CD8-positive, alpha-beta memory T cell (primary cell): ENCODE measurements around the gene CDC42EP3. TPM values are rescaled to one million over a fixed set of nuclear protein-coding genes. Genes with fewer than 3 reads are reported as not detected.

Experiments
- CTCF ChIA-PET: fragments of 350-600 bp; sonication (Branson Sonifier 250); formaldehyde crosslinking; loops from one replicate; lab custom pipeline; 2021; ENCODE audit warnings: antibody characterized with exemption; lab: Charles Lee
- POLR2A ChIA-PET: fragments of 350-600 bp; sonication (Branson Sonifier 250); formaldehyde crosslinking; loops from one replicate; lab custom pipeline; 2021; ENCODE audit warnings: antibody characterized with exemption; lab: Charles Lee
- DNase-seq, 5 donors: peaks; one replicate each; pipeline versions ENCODE4 v3.0.0 to v3.0.0-alpha.2; 2020 to 2022; ENCODE audit warnings: mixed read lengths in 1 of 5
- H3K27ac ChIP-seq: one replicate; pipeline ENCODE4 v1.7.0; 2013; ENCODE audit warnings: low read depth, mild to moderate bottlenecking, low read length, moderate library complexity
- H3K27me3 ChIP-seq: 2 replicates; pipeline ENCODE4 v1.7.0; 2013; ENCODE audit warnings: low read length, mild to moderate bottlenecking; ENCODE audit not compliant: insufficient read depth, poor library complexity, severe bottlenecking
- H3K36me3 ChIP-seq: 2 replicates; pipeline ENCODE4 v1.7.0; 2013; ENCODE audit warnings: mild to moderate bottlenecking, low read length, moderate library complexity; ENCODE audit not compliant: insufficient read depth
- H3K4me1 ChIP-seq: 2 replicates; pipeline ENCODE4 v1.7.0; 2013; ENCODE audit warnings: mild to moderate bottlenecking, low read length, moderate library complexity; ENCODE audit not compliant: insufficient read depth
- H3K4me3 ChIP-seq: 2 replicates; pipeline ENCODE4 v1.7.0; 2013; ENCODE audit warnings: mild to moderate bottlenecking, low read length
- H3K9me3 ChIP-seq: 2 replicates; pipeline ENCODE4 v1.7.0; 2013; ENCODE audit warnings: mild to moderate bottlenecking, low read length
- H3K27ac Mint-ChIP-seq, 8 donors: one replicate each; pipeline ENCODE4 v1.8.0; 2020 to 2021; ENCODE audit warnings: mixed read lengths in 8 of 8, mild to moderate bottlenecking in 6 of 8, inconsistent platforms in 3 of 8, moderate library complexity in 3 of 8
- H3K27me3 Mint-ChIP-seq, 2 donors: one replicate each; pipeline ENCODE4 v1.8.0; 2020 to 2021; ENCODE audit warnings: mixed read lengths in 2 of 2, mild to moderate bottlenecking in 1 of 2, moderate library complexity in 1 of 2
- H3K36me3 Mint-ChIP-seq, 3 donors: one replicate each; pipeline ENCODE4 v1.8.0; 2020 to 2021; ENCODE audit warnings: mixed read lengths in 3 of 3, inconsistent platforms in 1 of 3, mild to moderate bottlenecking in 1 of 3
- H3K4me1 Mint-ChIP-seq, 3 donors: one replicate each; pipeline ENCODE4 v1.8.0; 2020 to 2021; ENCODE audit warnings: mixed read lengths in 3 of 3, inconsistent platforms in 1 of 3, mild to moderate bottlenecking in 1 of 3
- H3K4me3 Mint-ChIP-seq, 7 donors: one replicate each; pipeline ENCODE4 v1.8.0; 2020 to 2021; ENCODE audit warnings: mixed read lengths in 7 of 7, mild to moderate bottlenecking in 6 of 7, moderate library complexity in 4 of 7, inconsistent platforms in 2 of 7
- H3K9me3 Mint-ChIP-seq, 5 donors: one replicate each; pipeline ENCODE4 v1.8.0; 2020 to 2022; ENCODE audit warnings: mixed read lengths in 5 of 5, mild to moderate bottlenecking in 3 of 5, moderate library complexity in 2 of 5, inconsistent platforms in 1 of 5
- polyA plus RNA-seq: library from polyadenylated mRNA; unstranded; fragments of 300-500 nt; fragmentation: Illumina TruSeq; gene quantifications from one replicate; pipeline ENCODE4 v1.2.3, GENCODE V29; 2021
- total RNA-seq, 2 experiments: library from RNA; stranded (reverse); gene quantifications; one replicate each; pipeline ENCODE4 v1.2.3, GENCODE V29; 2021

The CDC42EP3 gene
- total and polyA plus RNA-seq, 3 experiments from 2014 or later = 37.1 to 141 (median 39.1) TPM

DNA sequence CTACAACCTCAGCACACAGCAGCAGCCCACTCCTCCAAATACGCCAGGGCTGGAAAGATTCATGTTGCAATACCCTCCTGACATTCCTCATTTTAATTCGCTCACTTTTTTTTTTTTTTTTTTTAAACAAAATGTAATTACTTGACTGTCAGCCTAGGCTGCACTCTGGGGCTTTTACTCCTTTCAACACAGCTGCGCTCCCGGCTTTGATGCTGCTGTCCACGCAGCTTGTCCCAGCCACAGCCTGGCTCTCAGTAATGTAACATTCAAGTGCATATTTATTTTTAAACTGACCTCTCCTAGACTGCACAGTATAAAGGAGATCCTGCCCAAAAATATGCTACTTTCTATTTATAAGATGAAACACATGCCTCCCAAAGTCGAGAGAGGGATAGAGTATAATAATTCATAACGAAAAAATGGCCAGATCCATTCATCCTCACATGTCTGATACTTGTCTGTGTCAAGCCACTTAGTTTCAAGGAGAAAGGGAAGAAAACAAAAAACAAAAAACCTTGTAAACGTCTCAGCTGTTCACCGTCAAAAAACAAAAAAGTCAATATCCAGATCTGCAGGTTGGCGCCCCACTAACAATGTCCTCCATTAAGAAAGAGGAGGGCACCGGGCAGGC, 949 bp downstream of the CDC42EP3 start:
- H3K27ac Mint-ChIP-seq = peak overlapping the region; percentile 82 to 96 (median 90)
- Histone ChIP-seq H3K4me1 (peaks cover 46% of the 10 kb centered on the region), H3K9me3 (no peaks in the 10 kb centered on the region), H3K4me3 (peak overlapping the region; percentile 74), H3K36me3 (no peaks in the 10 kb centered on the region), H3K27ac (peak overlapping the region; percentile 78), H3K27me3 (no peaks in the 10 kb centered on the region)
- H3K4me3 Mint-ChIP-seq = peak overlapping the region; percentile 89 to 97 (median 92)
- H3K4me1 Mint-ChIP-seq = peaks cover 60 to 70% (median 62%) of the 10 kb centered on the region in 3 donors
- H3K9me3 Mint-ChIP-seq = no peaks in the 10 kb centered on the region
- CTCF ChIA-PET = interaction anchor here (1.0 to 2.4 kb wide), 8 partner anchors 12 to 256 kb away, joined by 3 to 9 read pairs (median 4); no protein-coding TSS in a partner anchor
- POLR2A ChIA-PET = interaction anchor here (0.6 to 2.7 kb wide), 10 partner anchors 13 to 752 kb away, joined by 3 to 13 read pairs (median 6); no protein-coding TSS in a partner anchor
- DNase-seq = no peak
- H3K36me3 Mint-ChIP-seq = peaks cover 0 to 41% (median 6%) of the 10 kb centered on the region in 3 donors
- H3K27me3 Mint-ChIP-seq = peaks cover 0 to 1% of the 10 kb centered on the region in 2 donors

DNA sequence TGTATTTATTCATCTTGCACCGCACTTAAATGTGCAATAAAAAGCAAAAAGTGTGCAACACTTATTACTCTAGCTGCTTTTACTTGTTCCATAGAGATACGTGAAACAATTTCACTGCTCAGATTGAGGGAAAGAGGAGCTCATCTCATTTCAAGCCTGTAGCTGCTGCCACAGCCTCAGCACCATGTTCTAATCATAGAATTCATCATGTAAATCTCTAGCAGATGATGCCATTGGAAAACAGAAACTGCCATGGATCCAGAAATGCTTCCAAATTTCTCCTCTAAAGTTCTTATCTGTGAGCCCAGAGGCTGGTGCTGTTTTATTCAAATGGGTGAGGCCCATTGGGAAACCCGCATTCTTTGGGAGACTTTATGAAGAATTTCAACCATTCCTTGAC, 2.0 kb downstream of the CDC42EP3 start:
- Mint-ChIP-seq H3K36me3 (peaks cover 0 to 47% (median 8%) of the 10 kb centered on the region in 3 donors), H3K27ac (peak overlapping the region in 7 of 8 donors; percentile 61 to 96 (median 89))
- peaks cover 47% of the 10 kb centered on the region for H3K4me1 ChIP-seq

DNA sequence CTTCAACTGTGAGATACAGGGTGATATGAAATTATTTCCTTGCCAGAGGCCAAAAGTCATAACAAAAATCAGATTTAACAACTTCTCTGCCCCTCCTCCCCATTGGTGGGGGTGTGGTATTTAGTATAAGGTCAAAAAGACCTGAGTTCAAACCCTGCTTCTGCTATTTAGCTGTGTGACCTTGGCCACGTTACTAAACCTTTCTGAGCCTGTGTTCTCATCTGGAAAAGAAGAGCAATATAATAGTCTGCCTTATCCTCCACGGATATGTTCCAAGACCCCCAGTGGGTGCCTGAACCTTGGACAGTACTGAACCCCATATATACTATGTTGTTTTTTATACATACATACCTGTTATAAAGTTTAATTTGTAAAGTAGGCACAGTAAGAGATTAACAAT, 3.7 kb downstream of the CDC42EP3 start:
- Mint-ChIP-seq H3K27me3 (peaks cover 0 to 1% of the 10 kb centered on the region in 2 donors), H3K9me3 (no peaks in the 10 kb centered on the region), H3K4me1 (peaks cover 74 to 81% (median 80%) of the 10 kb centered on the region in 3 donors), H3K4me3 (peak overlapping the region; percentile 66 to 97 (median 92)), H3K27ac (peak overlapping the region; percentile 36 to 94 (median 82)), H3K36me3 (peaks cover 4 to 59% (median 12%) of the 10 kb centered on the region in 3 donors)
- peaks cover 47% of the 10 kb centered on the region for H3K4me1 ChIP-seq
- H3K36me3 ChIP-seq = no peaks in the 10 kb centered on the region
- no peaks in the 10 kb centered on the region for H3K27me3 ChIP-seq
- H3K4me3 ChIP-seq = no peak overlapping the region
- ChIA-PET CTCF (interaction anchor here (0.6 to 2.1 kb wide), 4 partner anchors 42 to 253 kb away, joined by 3 to 6 read pairs (median 4); no protein-coding TSS in a partner anchor), POLR2A (interaction anchor here (1.1 kb wide), 1 partner anchor 11 kb away, joined by 3 read pairs; no protein-coding TSS in a partner anchor)
- H3K9me3 ChIP-seq = no peaks in the 10 kb centered on the region
- no peak for DNase-seq
- H3K27ac ChIP-seq = no peak overlapping the region

More for the DNA sequence above, 2.0 kb downstream of the CDC42EP3 start:
- no peaks in the 10 kb centered on the region for H3K9me3 Mint-ChIP-seq
- peaks cover 71 to 77% (median 71%) of the 10 kb centered on the region in 3 donors for H3K4me1 Mint-ChIP-seq
- ChIA-PET POLR2A (interaction anchor here (0.9 to 2.1 kb wide), 5 partner anchors 12 to 86 kb away, joined by 3 to 13 read pairs (median 4); no protein-coding TSS in a partner anchor), CTCF (interaction anchor here (0.8 to 2.4 kb wide), 9 partner anchors 11 to 255 kb away, joined by 3 to 9 read pairs (median 3); no protein-coding TSS in a partner anchor)
- H3K27me3 Mint-ChIP-seq = peaks cover 0 to 1% of the 10 kb centered on the region in 2 donors
- Histone ChIP-seq H3K27me3 (no peaks in the 10 kb centered on the region), H3K27ac (no peak overlapping the region), H3K9me3 (no peaks in the 10 kb centered on the region), H3K4me3 (peak overlapping the region; percentile 74), H3K36me3 (no peaks in the 10 kb centered on the region)
- peak overlapping the region; percentile 89 to 97 (median 92) for H3K4me3 Mint-ChIP-seq
- no peak for DNase-seq

- H3K4me1 ChIP-seq = peaks cover 48% of the 10 kb centered on the region
- H3K4me3 ChIP-seq = no peak overlapping the region
- H3K27me3 Mint-ChIP-seq = peaks cover 0 to 1% of the 10 kb centered on the region in 2 donors
- H3K9me3 Mint-ChIP-seq = no peaks in the 10 kb centered on the region
- POLR2A ChIA-PET = interaction anchor here (0.8 kb wide), 1 partner anchor 10 kb away, joined by 3 read pairs; no protein-coding TSS in a partner anchor
- CTCF ChIA-PET = interaction anchor here (1.5 to 2.1 kb wide), 2 partner anchors 166 to 252 kb away, joined by 5 to 6 read pairs; no protein-coding TSS in a partner anchor
- H3K4me1 Mint-ChIP-seq = peaks cover 82 to 89% (median 88%) of the 10 kb centered on the region in 3 donors
- H3K27me3 ChIP-seq = no peaks in the 10 kb centered on the region
- no peaks in the 10 kb centered on the region for H3K36me3 ChIP-seq
- no peaks in the 10 kb centered on the region for H3K9me3 ChIP-seq
- peak overlapping the region; percentile 1 to 94 (median 80) for H3K27ac Mint-ChIP-seq
- H3K27ac ChIP-seq = no peak overlapping the region
- H3K36me3 Mint-ChIP-seq = peaks cover 4 to 60% (median 14%) of the 10 kb centered on the region in 3 donors
- H3K4me3 Mint-ChIP-seq = peak overlapping the region; percentile 6 to 95 (median 49)
- DNase-seq = no peak
Observed at GRCh38 chr2:37666772-37667171, 4.7 kb downstream of the CDC42EP3 start.

GRCh38 chr2:37665604-37666362, 5.7 kb downstream of the CDC42EP3 start:
- no peaks in the 10 kb centered on the region for H3K9me3 Mint-ChIP-seq
- Histone ChIP-seq H3K27me3 (no peaks in the 10 kb centered on the region), H3K9me3 (no peaks in the 10 kb centered on the region), H3K27ac (no peak overlapping the region), H3K36me3 (no peaks in the 10 kb centered on the region), H3K4me1 (peaks cover 52% of the 10 kb centered on the region), H3K4me3 (no peak overlapping the region)
- peak overlapping the region; percentile 29 to 74 (median 49) for H3K4me3 Mint-ChIP-seq
- POLR2A ChIA-PET = no interaction called here
- no peak for DNase-seq
- peaks cover 0 to 1% of the 10 kb centered on the region in 2 donors for H3K27me3 Mint-ChIP-seq
- peaks cover 90 to 97% (median 96%) of the 10 kb centered on the region in 3 donors for H3K4me1 Mint-ChIP-seq
- H3K36me3 Mint-ChIP-seq = peaks cover 4 to 64% (median 17%) of the 10 kb centered on the region in 3 donors
- H3K27ac Mint-ChIP-seq = peak overlapping the region; percentile 22 to 94 (median 84)
- CTCF ChIA-PET = interaction anchor here (0.6 to 2.1 kb wide), 4 partner anchors 11 to 1067 kb away, joined by 3 to 6 read pairs (median 4); no protein-coding TSS in a partner anchor

GRCh38 chr2:37665043-37665442, 6.4 kb downstream of the CDC42EP3 start:
- peaks cover 0 to 1% of the 10 kb centered on the region in 2 donors for H3K27me3 Mint-ChIP-seq
- H3K9me3 Mint-ChIP-seq = no peaks in the 10 kb centered on the region
- POLR2A ChIA-PET = no interaction called here
- H3K9me3 ChIP-seq = no peaks in the 10 kb centered on the region
- no peak overlapping the region for H3K4me3 ChIP-seq
- peaks cover 92 to 99% (median 96%) of the 10 kb centered on the region in 3 donors for H3K4me1 Mint-ChIP-seq
- H3K27me3 ChIP-seq = no peaks in the 10 kb centered on the region
- H3K4me3 Mint-ChIP-seq = peak overlapping the region in 5 of 7 donors; percentile 29 to 74 (median 47)
- DNase-seq = no peak
- peak overlapping the region; percentile 34 to 94 (median 88) for H3K27ac Mint-ChIP-seq
- no peaks in the 10 kb centered on the region for H3K36me3 ChIP-seq
- CTCF ChIA-PET = interaction anchor here (0.6 to 1.1 kb wide), 2 partner anchors 10 to 1068 kb away, joined by 3 to 4 read pairs; no protein-coding TSS in a partner anchor
- H3K36me3 Mint-ChIP-seq = peaks cover 4 to 61% (median 19%) of the 10 kb centered on the region in 3 donors
- peaks cover 45% of the 10 kb centered on the region for H3K4me1 ChIP-seq
- no peak overlapping the region for H3K27ac ChIP-seq

DNA sequence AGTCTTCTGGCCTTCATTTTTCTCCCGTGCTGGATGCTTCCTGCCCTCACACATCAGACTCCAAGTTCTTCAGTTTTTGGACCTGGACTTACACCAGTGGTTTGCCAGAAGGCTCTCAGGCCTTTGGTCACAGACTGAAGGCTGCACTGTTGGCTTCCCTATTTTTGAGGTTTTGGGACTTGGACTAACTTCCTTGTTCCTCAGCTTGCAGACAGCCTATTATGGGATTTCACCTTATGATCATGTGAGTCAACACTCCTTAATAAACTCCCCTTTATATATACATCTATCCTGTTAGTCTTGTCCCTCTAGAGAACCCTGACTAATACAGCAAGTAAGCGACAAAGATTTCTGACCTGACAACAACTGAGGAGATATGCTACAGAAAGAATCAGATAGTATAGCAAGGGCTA, 7.2 kb downstream of the CDC42EP3 start:
- peaks cover 92 to 99% (median 96%) of the 10 kb centered on the region in 3 donors for H3K4me1 Mint-ChIP-seq
- peaks cover 0 to 1% of the 10 kb centered on the region in 2 donors for H3K27me3 Mint-ChIP-seq
- Histone ChIP-seq H3K4me1 (peaks cover 37% of the 10 kb centered on the region), H3K27ac (no peak overlapping the region), H3K4me3 (no peak overlapping the region), H3K27me3 (no peaks in the 10 kb centered on the region), H3K9me3 (no peaks in the 10 kb centered on the region), H3K36me3 (no peaks in the 10 kb centered on the region)
- ChIA-PET POLR2A (no interaction called here), CTCF (no interaction called here)
- H3K27ac Mint-ChIP-seq = peak overlapping the region; percentile 48 to 96 (median 91)
- H3K9me3 Mint-ChIP-seq = no peaks in the 10 kb centered on the region
- DNase-seq = no peak
- H3K36me3 Mint-ChIP-seq = peaks cover 4 to 65% (median 19%) of the 10 kb centered on the region in 3 donors
- peak overlapping the region; percentile 2 to 80 (median 14) for H3K4me3 Mint-ChIP-seq
